Gastrocnemius medialis (tissue), 4 donors: ENCODE results near the gene SULT4A1. TPM values are rescaled to one million over a fixed set of nuclear protein-coding genes. Genes with fewer than 3 reads are reported as not detected.

ENCODE experiments used
- ATAC-seq, 2 donors: fragments of 150-250 bp; one replicate each; pipeline ENCODE4 v1.9.1; 2016
- DNase-seq, 2 donors: peaks; one replicate each; pipeline ENCODE4 v3.0.0-alpha.2; 2019
- H3K27ac ChIP-seq, 4 donors: fragments of 200-600 bp; sonication (generic); 1 replicate in 1 of 4; 2 replicates in 3 of 4; pipeline ENCODE4 v1.5.1; 2016 to 2018; ENCODE audit warnings: mild to moderate bottlenecking in 2 of 4, moderate library complexity in 1 of 4
- H3K27me3 ChIP-seq, 3 donors: fragments of 200-600 bp; sonication (generic) in 2 of 3; 1 replicate in 1 of 3; 2 replicates in 2 of 3; pipeline versions ENCODE4 v1.5.1 to v1.6.0; 2016 to 2019; ENCODE audit warnings: mild to moderate bottlenecking in 1 of 3, moderate library complexity in 1 of 3
- H3K36me3 ChIP-seq, 2 donors: fragments of 200-600 bp; sonication (generic) in 1 of 2; one replicate each; pipeline ENCODE4 v1.5.1; 2017 to 2018
- H3K4me1 ChIP-seq, 2 donors: fragments of 200-600 bp; sonication (generic) in 1 of 2; one replicate each; pipeline ENCODE4 v1.5.1; 2016 to 2017; ENCODE audit warnings: mild to moderate bottlenecking in 2 of 2
- H3K4me3 ChIP-seq, 4 donors: fragments of 200-600 bp; sonication (generic) in 3 of 4; 1 replicate in 1 of 4; 2 replicates in 3 of 4; pipeline ENCODE4 v1.5.1; 2016 to 2019; ENCODE audit warnings: mild to moderate bottlenecking in 2 of 4
- H3K9me3 ChIP-seq, 3 donors: fragments of 200-600 bp; sonication (generic) in 2 of 3; 1 replicate in 1 of 3; 2 replicates in 2 of 3; pipeline ENCODE4 v1.5.1; 2016 to 2019
- CTCF ChIP-seq, 5 experiments: fragments of 450-650 bp in 3 of 5; fragments of 200-600 bp in 2 of 5; sonication (generic) in 2 of 5; IDR thresholded peaks in 4 of 5; conservative IDR thresholded peaks in 1 of 5; 1 replicate in 4 of 5; 2 replicates in 1 of 5; pipeline ENCODE4 v1.5.1; 2016 to 2019; ENCODE audit warnings: antibody characterized with exemption in 5 of 5, mild to moderate bottlenecking in 3 of 5, moderate library complexity in 3 of 5
- POLR2A ChIP-seq, 2 donors: fragments of 450-650 bp; IDR thresholded peaks; one replicate each; pipeline ENCODE4 v1.6.1; 2017; ENCODE audit warnings: antibody characterized with exemption in 2 of 2, mild to moderate bottlenecking in 2 of 2, moderate library complexity in 2 of 2
- in situ Hi-C, 4 donors: fragments of 200-750 bp; cut with MboI; loops; one replicate each; pipeline versions ENCODE4 v1.15.0 to v1.8.0; 2017; ENCODE audit warnings: low sequenced_read_pairs in 4 of 4
- intact Hi-C: fragments of 100-400 bp; cut with DNase I; formaldehyde crosslinking; loops from one replicate; pipeline ENCODE4 v1.15.1; 2023; ENCODE audit warnings: low total_unique reads
- total RNA-seq, 4 donors: library from RNA; depleted of rRNA; stranded (reverse); fragments of >200 nt; gene quantifications; one replicate each; pipeline versions ENCODE4 v1.1.0 to v1.2.3, GENCODE V29; 2016

The SULT4A1 gene
- total RNA-seq, 4 donors from 2014 or later, result not detected

- TF ChIP-seq CTCF (IDR thresholded peaks at IDR 0.05 in 4 of 5, conservative IDR thresholded peaks at IDR 0.05 in 1 of 5) (no peak), POLR2A (IDR thresholded peaks at IDR 0.05) (no peak)
Measured at GRCh38 chr22:43817402-43817801, 44.9 kb downstream of the SULT4A1 start.

GRCh38 chr22:43814264-43814663 is 48.0 kb downstream of the SULT4A1 start:
- in situ Hi-C loops, result loop anchor here in 1 of 4 donors (25.0 kb wide), 1 partner anchor 273 kb away; no protein-coding TSS in a partner anchor
- Histone ChIP-seq H3K27ac (no peak overlapping the region), H3K9me3 (no peaks in the 10 kb centered on the region), H3K27me3 (no peaks in the 10 kb centered on the region), H3K36me3 (no peaks in the 10 kb centered on the region), H3K4me1 (peaks cover 9 to 18% of the 10 kb centered on the region in 2 donors), H3K4me3 (no peak overlapping the region)
- no peak for ATAC-seq
- intact Hi-C loops, result loop anchor here (10.0 kb wide), 2 partner anchors 141 to 669 kb away; partner anchors contain the start of genes MCAT and SAMM50
- TF ChIP-seq CTCF (IDR thresholded peaks at IDR 0.05 in 4 of 5, conservative IDR thresholded peaks at IDR 0.05 in 1 of 5), result no peak
- DNase-seq, result no peak

More at GRCh38 chr22:43817402-43817801, 44.9 kb downstream of the SULT4A1 start:
- intact Hi-C loops (loop anchor here (10.0 kb wide), 2 partner anchors 137 to 673 kb away; partner anchors contain the start of genes MCAT and SAMM50), in situ Hi-C loops (loop anchor here in 1 of 4 donors (25.0 kb wide), 1 partner anchor 270 kb away; no protein-coding TSS in a partner anchor)
- no peaks in the 10 kb centered on the region for H3K9me3 ChIP-seq
- DNase-seq, result no peak
- H3K27ac ChIP-seq, result no peak overlapping the region
- H3K4me1 ChIP-seq, result peaks cover 9 to 10% of the 10 kb centered on the region in 2 donors
- H3K27me3 ChIP-seq, result peaks cover 25 to 30% (median 27%) of the 10 kb centered on the region in 3 donors
- no peak for ATAC-seq
- H3K36me3 ChIP-seq, result no peaks in the 10 kb centered on the region
- H3K4me3 ChIP-seq, result no peak overlapping the region

GRCh38 chr22:43812890-43813289 is 49.4 kb downstream of the SULT4A1 start:
- no peak for TF ChIP-seq CTCF (IDR thresholded peaks at IDR 0.05 in 4 of 5, conservative IDR thresholded peaks at IDR 0.05 in 1 of 5)
- TF ChIP-seq POLR2A (IDR thresholded peaks at IDR 0.05), result no peak
- Histone ChIP-seq H3K9me3 (no peaks in the 10 kb centered on the region), H3K27me3 (no peaks in the 10 kb centered on the region), H3K4me3 (peak overlapping the region; percentile 76 to 94 (median 90)), H3K36me3 (no peaks in the 10 kb centered on the region), H3K27ac (peak overlapping the region; percentile 70 to 82 (median 80)), H3K4me1 (peaks cover 9 to 18% of the 10 kb centered on the region in 2 donors)
- ATAC-seq (no peak), DNase-seq (no peak)
- in situ Hi-C loops (loop anchor here in 1 of 4 donors (25.0 kb wide), 1 partner anchor 274 kb away; no protein-coding TSS in a partner anchor), intact Hi-C loops (loop anchor here (10.0 kb wide), 2 partner anchors 142 to 668 kb away; partner anchors contain the start of genes MCAT and SAMM50)

GRCh38 chr22:43812149-43812842 is 50.0 kb downstream of the SULT4A1 start, which contains the start of gene EFCAB6:
Gene EFCAB6, minus strand, starts transcription at chr22:43812305. Its CDS starts 29,987 bp downstream, at chr22:43782318.
- peaks cover 9 to 18% of the 10 kb centered on the region in 2 donors for H3K4me1 ChIP-seq
- H3K27ac ChIP-seq, result peak within 1 kb of the TSS; percentile 70 to 82 (median 80)
- H3K9me3 ChIP-seq, result no peaks in the 10 kb centered on the region
- in situ Hi-C loops, result loop anchor here in 1 of 4 donors (25.0 kb wide), 1 partner anchor 275 kb away; no protein-coding TSS in a partner anchor
- H3K4me3 ChIP-seq, result peak within 1 kb of the TSS; percentile 76 to 94 (median 90)
- TF ChIP-seq CTCF (IDR thresholded peaks at IDR 0.05 in 4 of 5, conservative IDR thresholded peaks at IDR 0.05 in 1 of 5), result no peak
- peak; percentile 34 to 39 for TF ChIP-seq POLR2A (IDR thresholded peaks at IDR 0.05)
- ATAC-seq (peak; percentile 98 to 99), DNase-seq (peak; percentile 89 to 91)
- intact Hi-C loops, result loop anchor here (10.0 kb wide), 2 partner anchors 143 to 667 kb away; partner anchors contain the start of genes MCAT and SAMM50
- H3K36me3 ChIP-seq, result no peaks in the 10 kb centered on the region
- H3K27me3 ChIP-seq, result no peaks in the 10 kb centered on the region
